HG03439 (cell line): ENCODE measurements around the gene VASP.

Experiments
- ATAC-seq: cut with Tn5 transposase; IDR thresholded peaks from one replicate; pipeline ENCODE4 v1.9.1; 2021; ENCODE audit warnings: mild to moderate bottlenecking, moderate library complexity; ENCODE audit not compliant: unreplicated experiment

VASP gene

GRCh38 chr19:45547965-45548609 lies 40.8 kb downstream of the VASP start:
- ATAC-seq, result no peak

DNA sequence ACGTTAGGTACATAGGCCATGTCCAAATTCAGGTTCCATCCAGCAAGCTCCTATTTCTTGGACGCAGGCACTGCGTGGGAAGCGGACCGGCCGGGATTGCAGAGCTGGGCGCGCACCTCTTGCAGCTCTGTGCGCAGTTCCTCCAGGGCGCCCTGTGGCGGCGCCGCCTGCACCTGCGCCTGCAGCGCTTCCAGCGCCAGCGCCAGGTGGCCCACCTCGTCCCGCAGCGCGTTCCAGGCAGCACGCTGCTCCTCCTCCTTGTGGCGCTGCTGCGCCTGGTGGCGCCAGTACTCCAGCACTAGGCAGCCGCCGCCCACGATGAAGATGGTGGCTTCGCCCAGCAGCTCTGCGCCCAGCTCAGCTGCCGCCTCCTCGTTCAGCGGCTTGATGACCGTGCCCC lies 46.2 kb downstream of the VASP start:
- ATAC-seq, result no peak

GRCh38 chr19:45554481-45554880 lies 47.2 kb downstream of the VASP start:
- ATAC-seq, result no peak

GRCh38 chr19:45556835-45557234 lies 49.6 kb downstream of the VASP start:
- no peak for ATAC-seq

GRCh38 chr19:45558399-45558878 lies 51.2 kb downstream of the VASP start:
- ATAC-seq, result no peak

GRCh38 chr19:45560038-45560437 lies 52.8 kb downstream of the VASP start:
- no peak for ATAC-seq

DNA sequence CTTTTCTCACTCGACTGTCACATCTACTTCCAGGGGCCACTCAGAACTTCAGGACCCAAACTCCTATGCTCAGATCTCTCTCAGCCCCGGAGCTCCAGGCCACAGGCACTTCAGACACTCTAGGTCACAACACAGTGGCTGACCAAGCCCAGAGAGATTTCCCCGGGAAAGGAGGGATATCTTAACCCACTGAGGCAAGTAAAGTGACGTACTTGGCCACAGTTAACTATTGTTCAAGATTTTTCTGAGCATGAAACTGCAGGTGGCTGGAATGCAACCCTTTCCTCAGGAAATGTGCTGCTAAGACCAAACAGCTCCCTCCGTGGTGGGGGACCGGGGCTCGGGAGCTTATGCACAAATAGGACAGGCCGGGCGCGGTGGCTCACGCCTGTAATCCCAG lies 53.4 kb downstream of the VASP start:
- ATAC-seq, result no peak

DNA sequence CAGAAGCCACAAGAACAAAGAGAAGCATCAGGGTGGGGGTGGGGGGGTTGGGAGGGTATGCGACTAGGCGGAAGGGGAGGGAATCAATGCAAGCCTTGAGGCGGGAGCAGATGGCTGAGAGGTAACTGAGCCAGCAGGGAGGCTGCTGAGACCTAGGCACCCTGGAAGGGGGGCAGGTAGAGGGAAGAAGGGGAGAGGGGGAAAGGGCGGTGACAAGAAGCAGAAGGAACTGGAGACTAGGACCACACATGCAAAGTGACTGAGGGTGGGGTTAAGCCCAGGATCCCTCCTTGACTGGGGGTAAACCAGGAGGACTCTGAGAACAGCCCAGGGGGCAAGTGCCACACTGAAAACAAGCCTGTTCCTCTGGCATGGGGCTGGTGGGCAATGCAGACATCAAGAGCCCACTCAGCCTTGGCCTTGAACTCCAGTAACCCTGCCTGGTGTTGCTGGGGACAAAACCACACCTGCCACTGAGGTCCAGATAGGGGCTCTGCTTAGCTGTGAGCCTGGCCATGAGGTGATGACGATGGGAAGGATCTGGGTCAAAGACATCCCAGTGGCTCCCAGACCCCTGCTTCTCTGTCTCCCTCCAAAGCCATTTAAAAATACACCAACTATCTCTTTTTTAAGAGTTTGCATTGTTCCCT lies 57.0 kb downstream of the VASP start:
- no peak for ATAC-seq

DNA sequence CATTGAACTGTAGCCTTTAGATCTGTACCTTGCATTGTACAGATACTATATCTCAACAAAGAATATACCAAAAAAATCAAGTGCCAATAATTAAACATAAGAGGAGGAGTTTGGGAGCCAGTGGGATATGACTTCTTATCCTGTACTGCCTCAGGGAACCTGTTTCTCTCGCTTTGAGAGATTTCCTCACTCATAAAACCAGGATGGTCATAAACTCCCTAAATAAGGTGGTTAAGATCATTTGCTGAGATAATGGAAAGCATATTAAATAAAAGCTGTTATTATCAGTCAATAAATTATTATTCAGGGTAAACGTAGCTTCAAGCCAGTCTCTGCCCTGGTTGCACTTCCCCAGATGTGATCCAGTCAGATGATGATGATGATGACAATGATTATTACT lies 60.3 kb downstream of the VASP start:
- ATAC-seq, result no peak

DNA sequence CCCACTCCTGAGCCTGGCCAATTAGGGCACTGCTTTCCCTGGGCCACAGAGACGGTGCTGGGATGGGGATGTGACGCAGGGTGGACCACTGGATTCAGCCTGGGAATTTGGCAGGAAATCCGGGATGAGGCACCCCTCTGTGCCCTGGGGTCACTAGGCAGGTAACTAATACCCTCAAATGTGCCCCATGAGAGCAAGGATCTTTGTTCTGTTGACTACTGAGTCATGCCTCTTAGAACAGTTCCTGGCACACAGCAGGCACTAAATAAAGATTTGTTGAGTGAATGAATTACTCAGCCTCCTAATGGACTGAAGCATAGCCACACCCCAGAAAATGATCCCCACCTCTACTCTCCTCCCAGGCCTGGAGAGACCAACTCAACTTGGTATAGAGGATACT lies 61.5 kb downstream of the VASP start:
- no peak for ATAC-seq

DNA sequence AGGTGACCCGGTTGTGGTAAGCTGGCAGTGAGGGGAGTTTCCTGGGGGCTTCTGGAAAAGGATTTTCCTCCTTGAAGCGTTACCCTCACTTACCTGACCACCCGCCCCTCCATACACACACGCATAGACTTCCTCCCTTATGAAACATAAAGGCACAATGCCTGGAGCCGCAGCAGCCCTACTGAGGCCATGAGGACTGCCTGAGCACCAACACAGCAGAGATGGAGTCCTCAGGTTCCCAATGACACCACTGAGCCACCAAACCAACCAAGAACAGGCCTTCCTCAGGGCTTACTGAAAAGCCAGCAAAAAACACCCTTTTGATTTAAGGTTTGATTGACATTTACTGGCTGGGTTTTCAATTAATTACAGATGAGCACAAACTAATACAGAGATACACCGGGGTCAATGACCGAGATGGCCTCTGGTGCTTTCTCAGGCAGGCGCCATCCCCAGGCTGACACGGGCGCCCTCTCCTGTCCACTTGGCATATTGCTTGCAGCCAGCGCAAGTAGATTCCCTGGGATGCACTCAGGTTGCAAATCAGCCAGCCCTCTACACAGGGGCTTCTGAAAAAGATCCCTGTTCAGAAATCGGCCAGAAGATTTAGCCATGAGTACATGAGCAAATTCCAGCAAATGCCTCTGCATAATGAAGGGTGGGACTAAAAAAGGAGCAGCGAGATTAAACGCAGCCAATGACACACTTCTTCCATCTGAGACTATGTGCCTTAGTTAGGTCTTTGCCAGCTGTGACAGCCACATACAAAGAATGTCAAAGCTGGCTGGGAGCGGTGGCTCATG lies 62.5 kb downstream of the VASP start:
- no peak for ATAC-seq

DNA sequence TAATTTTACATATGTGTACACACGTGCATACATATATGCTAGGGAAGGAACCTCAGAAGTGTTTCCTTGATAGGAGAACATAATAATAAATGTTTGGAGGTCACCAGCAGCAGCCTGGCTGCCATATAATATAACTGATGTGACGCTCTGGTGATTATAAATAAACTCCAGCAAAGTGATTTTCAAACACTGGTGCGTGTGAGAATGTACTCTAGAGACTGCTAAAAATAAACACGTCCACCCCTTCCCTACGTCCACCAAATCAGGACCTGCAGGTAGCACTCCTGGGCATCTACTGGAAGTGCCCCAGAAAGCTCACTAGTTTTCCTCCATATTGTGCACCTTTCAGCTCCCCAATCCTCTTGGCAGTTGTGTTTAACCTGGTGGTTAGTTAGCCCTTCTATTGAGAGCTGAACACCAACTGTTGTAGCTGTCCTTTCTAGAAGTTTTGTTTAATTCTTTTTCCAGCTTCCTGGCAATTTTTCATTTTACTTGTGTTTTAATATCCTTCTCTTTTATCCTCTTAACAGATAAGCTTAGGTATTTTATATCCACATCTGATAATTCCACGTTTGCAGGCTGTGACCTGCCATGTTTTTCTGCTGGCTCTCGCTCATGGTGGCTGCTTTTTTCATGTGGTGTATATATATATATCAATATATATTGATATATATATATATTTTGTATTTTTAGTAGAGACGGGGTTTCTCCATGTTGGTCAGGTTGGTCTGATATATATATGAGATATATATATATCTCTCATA lies 64.4 kb downstream of the VASP start:
- ATAC-seq, result no peak

DNA sequence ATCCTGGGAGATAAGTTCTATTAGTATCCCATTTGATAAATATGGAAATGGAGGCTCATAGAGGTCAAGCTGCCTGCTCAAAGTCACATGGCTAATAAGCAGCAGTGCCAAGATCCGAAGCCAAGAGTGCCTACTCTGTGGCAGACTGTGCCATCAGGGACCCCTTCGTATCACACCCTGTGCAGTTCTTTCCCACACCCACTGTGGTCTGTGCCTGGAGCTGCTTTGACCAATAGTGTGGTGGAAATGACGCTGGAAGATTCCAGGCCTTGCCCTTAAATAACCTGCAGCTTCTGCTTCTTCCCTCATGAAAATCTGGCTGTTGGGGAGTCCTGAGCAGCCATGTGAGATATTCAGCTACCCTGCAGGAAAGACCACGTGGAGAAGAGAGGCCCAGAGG lies 67.2 kb downstream of the VASP start:
- no peak for ATAC-seq

DNA sequence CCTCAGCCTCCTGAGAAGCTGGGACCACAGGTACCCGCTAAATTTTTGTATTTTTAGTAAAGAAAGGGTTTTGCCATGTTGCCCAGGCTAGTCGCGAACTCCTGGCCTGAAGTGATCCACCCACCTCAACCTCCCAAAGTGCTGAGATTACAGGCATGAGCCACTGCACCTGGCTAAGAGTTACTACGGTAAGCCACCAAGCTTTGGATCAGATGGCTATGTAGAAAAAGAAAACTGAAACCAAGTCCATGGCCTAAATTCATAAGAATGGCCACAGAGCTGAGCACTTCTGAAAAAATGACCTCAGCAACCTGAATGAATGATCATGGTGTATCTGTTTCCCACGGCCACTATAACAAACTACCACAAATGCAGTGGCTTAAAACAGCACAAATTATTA lies 67.9 kb downstream of the VASP start:
- ATAC-seq, result no peak
